IPS-NIHi7 (cell line): ENCODE results near the gene RFTN1.

ENCODE experiments used
- DNase-seq: peaks from one replicate; pipeline ENCODE4 v3.0.0; 2012; ENCODE audit warnings: mixed read lengths; ENCODE audit errors: extremely low spot score

The RFTN1 gene, protein sequence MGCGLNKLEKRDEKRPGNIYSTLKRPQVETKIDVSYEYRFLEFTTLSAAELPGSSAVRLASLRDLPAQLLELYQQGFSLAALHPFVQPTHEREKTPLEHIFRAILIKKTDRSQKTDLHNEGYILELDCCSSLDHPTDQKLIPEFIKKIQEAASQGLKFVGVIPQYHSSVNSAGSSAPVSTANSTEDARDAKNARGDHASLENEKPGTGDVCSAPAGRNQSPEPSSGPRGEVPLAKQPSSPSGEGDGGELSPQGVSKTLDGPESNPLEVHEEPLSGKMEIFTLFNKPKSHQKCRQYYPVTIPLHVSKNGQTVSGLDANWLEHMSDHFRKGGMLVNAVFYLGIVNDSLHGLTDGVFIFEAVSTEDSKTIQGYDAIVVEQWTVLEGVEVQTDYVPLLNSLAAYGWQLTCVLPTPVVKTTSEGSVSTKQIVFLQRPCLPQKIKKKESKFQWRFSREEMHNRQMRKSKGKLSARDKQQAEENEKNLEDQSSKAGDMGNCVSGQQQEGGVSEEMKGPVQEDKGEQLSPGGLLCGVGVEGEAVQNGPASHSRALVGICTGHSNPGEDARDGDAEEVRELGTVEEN

DNA sequence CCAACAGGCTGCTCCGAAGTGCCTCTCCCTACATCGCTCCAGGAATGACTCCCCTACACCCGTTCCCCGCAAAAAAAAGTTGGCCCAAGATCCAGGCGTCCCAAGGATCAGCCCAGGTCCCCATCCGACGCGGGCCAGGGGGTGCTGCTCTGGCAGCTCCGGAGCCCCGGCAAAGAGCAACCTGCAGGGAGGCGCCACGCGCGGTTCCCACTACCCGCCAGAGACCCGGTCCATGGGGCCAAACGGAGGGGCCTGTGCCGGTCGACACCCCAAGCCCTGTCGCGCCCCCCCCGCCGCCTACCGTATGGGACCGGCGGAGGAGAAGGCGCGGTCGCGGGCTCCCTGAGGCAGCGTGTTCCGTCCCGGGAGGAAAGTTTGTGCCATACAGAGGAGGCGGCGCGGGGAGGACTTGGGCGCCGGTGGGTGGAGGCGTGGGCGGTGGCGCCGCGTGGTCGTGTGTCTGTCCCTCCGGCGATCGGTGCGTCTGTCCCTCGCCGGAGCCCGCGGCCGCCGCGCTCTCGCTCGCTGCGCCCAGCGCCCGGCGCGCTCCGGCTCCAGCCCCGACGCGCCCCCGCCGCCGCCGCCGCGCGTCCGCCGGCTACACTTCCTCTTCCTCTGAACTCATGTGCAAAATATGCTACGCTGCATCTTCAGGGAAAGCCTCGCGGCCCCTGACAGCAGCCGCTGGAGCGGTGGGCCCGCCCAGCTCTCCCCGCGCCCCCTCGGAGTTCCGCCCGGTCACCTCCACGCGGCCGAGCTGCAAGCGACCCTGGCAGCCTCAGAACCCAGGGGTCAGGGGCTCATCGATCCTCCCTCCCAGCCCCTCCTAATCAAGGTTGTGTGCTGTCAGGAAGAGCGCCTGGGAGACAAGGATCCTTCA lies at the start of gene RFTN1:
TSS of gene RFTN1 (minus strand) at position 559 of the 880 bp plus-strand sequence. CDS start 19,830 bp downstream, outside the sequence.
- DNase-seq, result peak; percentile 58

DNA sequence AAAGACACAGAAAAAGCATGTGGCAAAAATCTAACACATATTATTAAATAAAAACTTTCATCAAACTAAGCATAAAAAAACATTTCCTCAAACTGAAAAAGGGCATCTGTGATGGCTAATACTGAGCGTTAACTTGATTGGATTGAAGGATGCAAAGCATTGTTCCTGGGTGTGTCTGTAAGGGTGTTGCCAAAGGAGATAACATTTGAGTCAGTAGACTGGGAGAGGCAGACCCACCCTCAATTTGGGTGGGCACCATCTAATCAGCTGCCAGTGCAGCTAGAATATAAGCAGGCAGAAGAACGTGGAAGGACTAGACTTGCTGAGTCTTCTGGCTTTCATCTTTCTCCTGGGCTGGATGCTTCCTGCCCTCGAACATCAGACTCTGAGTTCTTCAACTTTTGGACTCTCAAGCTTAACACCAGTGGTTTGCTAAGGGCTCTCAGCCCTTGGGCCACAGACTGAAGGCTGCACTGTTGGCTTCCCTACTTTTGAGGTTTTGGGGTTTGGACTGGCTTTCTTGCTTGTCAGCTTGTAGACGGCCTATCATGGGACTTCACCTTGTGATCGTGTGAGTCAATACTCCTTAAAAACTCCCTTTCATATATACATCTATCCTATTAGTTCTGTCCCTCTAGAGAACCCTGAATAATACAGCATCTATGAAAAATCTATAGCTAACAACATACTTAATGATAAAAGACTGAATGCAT lies 46.3 kb upstream of the RFTN1 start:
- no peak for DNase-seq

DNA sequence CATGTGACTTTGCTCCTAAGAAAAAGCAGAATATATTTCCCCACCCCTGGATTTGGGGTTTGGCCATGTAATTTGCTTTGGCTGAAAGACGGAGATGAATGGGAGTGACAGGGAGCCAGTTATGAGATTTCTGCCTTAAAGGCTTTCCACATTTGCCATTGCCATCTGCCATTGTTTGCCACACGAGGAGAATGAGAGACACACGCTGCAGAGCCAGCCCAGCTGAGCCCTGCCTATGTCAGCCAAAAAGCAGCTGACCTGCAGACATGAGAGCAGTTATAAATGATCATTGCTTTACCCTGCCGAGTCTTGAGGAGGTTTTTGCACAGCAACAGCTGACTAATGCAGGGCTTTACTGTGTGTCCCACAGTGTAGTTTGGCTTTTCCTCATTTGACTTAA lies 40.6 kb upstream of the RFTN1 start:
- DNase-seq, result no peak

DNA sequence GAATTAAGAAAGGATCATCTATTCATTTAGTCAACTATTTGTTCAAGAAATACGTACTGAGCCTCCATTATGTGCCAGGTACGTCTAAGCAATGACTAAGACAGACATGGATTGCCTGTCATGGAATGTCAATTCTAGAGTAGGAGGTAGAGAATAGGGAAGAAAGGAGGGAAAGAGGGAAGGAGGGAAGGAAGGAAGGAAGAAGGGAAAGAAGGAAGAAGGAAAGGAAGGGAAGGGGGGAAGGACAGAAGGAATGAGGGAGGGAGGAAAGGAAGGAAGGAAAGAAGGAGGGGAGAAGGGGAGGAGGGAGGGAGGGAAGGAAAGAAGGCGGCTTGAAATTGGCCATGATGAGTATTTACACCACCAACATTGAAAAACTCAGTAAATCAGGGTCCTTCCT lies 39.3 kb upstream of the RFTN1 start:
- no peak for DNase-seq

DNA sequence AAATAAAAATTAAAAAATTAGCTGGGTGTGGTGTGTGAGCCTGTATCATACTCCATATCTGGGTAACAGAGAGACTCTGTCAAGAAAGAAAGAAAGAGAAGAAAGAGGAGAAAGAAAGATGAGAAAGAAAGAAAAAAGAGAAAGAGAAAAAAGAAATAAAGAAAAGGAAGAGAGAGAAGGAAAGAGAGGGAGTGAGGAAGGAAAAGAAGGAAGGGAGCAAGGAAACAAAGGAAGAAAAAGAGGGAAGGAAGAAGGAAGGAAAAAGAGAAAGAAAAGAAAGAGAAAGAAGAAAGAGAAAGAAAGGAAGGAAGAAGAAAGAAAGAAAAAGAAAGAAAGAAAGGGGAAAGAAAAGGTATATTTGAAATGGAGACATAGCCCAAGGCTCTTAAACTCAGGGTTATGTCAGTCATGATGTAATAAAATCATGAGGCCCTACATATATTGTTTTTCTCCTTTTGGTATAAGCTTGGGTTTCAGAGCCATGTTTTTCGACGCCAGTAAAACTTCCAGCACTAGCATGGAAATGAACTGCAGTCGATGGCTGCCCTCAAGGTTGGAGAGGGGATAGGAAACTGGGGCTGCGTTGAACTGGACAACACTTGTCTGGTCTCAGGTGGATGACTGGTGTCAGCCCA lies 38.0 kb upstream of the RFTN1 start:
- no peak for DNase-seq

DNA sequence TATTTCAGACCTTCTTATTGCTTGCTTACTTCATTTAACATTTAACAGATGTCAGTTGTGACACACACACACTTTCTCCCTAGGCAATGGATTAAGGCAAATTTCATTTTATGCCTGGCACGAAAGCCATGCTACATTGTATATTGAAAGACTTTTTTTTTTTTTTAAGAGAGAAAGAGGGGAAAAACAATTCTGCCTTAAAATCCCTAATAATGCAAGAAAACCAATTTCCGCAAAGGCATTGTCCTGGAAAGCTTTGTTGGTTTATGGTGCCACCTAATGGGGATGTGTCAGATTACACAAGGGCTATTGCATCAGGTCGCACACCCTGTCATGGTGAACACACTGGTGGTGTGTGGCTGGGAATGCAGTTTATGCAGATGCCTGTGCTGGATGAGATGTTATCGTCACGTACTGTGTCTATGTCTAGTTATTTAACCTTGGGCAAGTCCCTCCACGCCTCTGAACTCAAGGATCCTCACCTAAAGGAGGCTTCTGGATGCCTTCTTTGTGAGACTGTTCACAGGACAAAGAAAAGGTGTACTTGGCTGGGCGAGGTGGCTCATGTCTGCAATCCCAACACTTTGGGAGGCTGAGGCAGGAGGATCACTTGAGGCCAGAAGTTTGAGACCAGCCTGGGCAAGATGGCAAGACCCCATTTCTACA lies 37.3 kb upstream of the RFTN1 start:
- DNase-seq, result peak; percentile 83

DNA sequence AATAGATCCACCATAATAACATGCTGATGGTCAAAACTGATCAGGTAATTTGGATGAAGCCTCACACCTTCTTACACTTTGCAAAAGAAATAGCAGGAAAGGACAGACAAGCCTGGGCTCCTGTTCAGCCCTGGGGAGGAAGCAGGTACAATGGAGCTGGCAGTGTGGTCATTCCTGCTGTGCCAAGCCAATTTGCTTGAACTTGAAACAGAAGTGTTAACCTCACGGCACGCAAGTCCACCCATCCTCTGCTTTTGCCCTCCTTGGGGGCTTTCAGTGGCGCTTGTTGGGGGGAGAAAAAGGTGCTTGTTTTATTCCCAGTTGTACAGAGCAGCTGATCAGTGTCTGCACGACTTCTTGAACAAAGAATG lies 36.8 kb upstream of the RFTN1 start:
- DNase-seq, result peak; percentile 22

DNA sequence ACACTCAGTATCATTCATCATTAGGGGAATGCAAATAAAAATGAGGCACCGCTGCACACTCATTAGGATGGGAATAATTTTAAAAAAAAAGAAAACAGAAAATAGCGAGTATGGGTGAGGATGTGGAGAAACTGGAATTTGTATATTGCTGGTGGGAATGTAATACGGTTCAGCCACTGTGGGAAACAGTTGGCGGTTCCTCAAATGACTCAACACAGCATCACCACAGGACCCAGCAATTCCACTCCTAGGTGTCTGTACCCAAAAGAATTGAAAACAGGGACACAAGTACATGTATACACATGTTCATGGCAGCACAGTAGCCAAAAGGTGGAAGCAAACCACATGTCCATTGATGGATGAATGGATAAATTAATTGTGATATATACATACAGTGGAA lies 35.2 kb upstream of the RFTN1 start:
- no peak for DNase-seq

DNA sequence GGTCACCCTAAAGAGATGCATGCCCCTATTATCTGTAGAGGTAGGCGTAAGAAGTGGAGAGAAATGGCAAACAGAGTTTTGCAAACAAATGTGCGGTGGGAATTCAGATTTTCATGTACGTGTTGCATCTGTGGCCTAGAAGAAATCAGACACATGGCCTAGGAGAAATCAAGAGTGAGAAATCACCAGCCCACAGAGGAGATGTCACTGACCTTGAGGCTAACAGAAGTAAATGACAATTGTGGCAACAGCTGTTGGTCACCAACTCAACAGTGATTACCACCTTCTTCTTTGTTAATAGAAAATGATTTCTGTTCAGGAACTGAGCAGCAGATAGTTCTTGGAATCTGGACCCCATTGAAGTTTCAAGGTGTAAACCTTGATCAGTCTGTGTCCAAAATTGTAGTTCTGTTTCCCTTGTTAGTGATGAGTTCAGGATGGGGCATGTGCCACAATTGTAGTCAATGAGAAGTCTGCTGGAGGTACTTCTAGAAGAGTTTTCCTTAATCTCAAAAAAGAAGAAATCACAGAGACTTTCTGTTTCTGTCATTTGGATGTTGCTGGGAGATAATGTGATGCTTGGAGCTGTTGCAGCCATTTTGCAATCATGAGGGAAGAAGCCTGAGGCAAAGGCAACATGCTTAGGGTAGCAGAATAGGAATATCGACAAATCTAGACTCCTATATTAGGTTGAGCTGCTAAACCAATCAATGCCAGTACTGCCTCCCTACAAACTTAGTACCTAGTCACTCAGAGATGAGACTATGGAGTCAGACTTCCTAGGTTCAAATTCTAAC lies 34.3 kb upstream of the RFTN1 start:
- DNase-seq, result no peak

DNA sequence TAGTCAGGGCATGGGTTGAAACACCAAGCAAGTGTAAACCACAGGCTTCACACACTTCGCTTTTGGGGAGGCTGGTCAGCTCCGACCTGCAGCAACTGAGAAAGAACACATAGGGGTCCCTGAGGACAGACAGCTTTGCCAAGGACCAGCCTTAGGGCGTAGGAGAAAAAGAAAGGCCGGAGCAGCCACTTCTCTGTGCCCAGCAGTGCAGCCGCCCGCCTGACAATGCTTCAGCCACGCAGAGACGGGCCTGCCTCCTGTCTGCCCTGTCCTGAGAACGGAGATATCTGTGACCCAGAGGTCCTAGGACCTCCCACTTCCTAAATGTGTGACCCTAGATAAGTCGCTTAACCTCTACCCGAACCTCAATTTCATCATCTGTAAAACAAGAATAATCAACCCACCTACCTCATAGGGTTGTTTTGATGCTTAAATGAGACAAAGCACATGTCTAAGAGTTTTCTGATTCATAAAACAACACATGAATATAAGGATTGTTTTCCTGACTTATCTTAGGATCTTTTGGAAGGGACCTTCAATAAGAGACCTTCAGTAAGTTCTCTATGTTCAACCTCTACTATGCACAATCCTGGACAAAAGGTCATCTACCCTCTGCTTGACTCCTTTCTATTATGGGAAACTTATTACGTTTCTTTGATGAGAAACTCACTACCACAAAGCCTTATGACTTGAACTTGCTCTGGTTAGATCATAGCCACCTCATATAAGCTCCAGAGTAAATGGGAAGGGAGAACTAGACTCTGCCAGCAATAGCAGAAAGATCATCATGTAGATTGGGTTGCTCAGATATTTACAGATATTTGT lies 32.9 kb upstream of the RFTN1 start:
- no peak for DNase-seq

DNA sequence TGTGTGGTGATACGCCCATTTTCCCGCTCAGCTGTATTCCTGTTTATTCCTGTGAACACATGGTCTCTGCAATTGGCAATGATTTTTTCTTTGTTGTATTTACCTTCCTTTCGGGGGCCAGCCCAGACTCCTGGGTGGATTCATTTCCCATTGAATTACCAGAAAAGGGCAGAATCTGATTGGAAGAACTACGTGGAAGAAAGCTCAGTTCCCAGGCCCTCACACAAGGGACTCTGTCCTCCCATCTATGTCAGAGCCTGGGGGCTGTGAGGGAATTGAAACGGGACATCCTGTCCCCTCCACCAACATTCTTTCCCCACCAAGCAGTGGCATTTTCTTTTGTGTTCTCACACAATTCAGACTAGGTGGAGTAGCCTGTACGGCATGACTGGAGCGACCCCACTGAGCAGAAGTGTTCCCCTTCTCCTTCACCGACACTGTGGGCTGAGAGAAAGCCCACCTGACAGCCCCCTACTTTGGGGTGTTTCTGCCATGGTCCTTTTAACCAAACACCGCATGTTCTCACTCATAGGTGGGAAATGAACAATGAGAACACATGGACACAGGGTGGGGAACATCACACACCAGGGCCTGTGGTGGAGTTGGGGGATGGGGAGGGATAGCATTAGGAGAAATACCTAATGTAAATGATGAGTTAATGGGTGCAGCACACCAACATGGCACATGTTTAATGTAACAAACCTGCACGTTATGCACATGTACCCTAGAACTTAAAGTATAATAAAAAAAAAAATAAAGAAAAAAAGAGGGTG lies 32.1 kb upstream of the RFTN1 start:
- DNase-seq, result no peak

DNA sequence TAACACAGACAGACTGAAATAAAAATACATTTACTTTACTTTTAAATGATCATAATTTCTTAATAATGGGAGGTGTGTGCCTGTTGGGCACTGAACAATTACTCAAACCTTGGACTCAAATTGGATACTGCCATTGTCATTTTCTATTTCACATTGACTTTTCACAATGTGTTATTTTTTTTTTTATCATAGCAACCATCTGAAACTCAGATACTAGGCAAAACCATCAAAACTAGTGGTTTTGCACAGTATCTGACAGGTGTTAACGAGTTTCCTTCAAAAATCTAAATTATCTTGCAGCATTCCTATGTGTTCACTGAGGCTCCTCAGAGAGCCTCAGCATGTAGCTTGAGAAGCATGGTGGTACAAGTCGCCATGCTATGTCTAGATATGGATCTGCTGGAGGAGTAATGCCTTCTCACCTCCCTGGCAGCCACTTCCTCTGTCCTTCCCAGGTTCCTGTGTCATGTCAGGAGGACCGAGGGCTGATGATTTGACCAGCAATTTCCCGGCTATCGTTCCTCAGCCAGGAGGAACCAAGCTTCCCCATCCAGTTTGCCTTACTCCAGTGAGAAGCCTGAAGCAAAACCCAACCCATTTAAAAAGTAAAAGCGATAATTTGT lies 29.9 kb upstream of the RFTN1 start:
- no peak for DNase-seq

DNA sequence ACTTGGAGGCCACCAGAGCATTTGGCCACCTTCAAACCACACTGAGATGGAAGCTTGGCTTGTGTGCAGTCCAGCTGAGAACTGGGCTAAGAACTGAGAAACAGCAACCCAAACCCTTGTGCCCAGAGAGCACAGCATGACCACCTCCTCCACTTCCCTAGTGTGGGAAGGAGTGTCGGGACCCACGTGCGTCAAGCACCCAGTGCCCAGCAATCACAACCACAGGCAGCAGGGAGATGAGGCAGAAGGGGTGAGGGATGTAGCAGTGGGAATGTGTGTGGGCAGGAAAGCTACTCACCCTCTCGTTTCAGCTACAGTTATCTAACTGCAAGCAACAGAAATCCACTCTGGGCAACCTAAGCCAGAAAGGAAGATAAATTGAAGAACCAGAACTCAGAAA lies 25.0 kb upstream of the RFTN1 start:
- no peak for DNase-seq

DNA sequence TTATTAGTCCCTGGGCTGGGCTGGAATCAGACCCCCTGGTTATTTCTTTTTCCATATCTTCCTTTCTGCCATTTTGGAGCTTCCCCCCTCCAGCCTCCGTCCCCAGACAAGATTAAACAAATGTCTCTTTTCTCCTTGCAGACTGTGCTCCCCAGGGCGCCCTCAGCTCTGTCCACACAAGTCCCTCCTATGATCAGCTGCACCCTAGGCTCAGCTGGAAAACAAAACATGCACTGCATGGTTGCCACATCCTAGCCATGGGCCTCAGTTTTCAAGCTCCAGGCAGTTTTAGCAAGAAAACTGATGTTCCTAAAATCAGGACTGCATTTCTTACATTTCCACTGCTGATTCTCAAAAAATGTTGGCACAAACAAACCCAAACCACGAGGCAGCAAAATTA lies 23.5 kb upstream of the RFTN1 start:
- no peak for DNase-seq

DNA sequence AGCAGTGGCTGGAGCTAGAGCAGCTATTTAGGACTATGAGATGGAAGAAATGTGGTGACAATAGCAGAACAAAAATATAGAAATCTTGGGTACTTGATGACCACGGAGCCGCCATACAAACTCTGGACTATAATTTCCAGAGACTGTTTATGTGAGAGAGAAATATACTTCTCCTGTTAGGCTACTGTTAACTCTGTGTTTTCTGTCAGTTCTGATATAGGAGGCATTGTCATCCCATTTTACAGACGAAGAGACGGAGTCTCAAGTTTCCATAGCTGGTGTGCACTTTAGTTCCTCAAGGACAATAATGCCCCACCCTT lies 22.8 kb upstream of the RFTN1 start:
- no peak for DNase-seq

DNA sequence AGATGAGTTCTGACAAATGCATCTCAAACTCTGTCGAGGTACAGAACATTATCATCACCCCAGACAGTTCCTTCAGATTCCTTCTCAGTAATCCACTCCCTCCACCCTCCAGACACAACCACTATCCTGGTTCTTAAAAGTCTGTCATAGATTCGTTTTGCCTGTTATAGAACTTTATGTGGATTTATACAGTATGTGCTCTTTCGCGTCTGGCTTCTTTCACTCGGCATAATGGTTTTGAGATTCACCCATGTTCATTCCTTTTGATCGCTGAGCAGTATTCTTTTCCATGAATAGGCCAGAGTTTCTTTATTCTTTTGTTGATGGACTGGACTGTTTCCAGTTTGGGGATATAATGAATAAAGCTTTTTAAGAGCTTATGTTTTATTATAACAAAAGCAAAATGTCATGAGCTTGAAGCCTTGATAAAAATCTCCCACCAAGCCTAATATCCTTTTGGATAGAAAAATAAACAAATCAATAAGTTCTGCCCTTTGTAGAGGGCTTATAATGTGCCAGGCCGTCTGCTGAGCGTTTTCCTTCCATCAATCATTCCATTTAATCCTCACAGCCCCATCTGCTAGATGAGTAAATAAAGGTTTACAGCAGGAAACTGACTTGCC lies 21.3 kb upstream of the RFTN1 start:
- DNase-seq, result no peak

DNA sequence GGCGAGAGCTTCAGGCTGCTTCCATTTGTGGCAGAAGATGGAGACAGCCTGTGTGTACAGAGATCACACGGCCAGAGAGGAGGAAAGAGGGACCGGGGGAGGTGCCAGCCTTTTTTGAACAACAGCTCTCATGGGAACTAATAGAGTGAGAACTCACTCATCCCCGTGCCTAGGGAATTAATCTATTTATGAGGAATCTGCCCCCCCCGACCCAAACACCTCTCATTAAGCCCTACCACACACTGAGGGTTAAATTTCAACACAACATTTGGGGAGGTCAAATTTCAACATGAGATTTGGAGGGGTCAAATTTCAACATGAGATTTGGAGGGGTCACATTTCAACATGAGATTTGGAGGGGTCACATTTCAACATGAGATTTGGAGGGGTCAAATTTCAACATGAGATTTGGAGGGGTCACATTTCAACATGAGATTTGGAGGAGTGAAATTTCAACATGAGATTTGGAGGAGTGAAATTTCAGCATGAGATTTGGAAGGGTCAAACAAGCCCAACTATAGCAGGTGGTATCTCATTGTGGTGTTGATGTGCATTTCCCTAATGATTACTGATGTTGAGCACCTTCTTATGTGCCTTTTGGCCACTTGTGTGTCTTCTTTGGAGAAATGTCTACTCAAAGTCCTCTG lies 20.6 kb upstream of the RFTN1 start:
- DNase-seq, result no peak
